Nephron (organoid): ENCODE results near the gene POC1B.

Experiments
- H3K27ac Mint-ChIP-seq, 3 experiments: 2 replicates each; pipeline ENCODE4 v1.8.0; 2020; ENCODE audit warnings: mixed read lengths in 3 of 3, mild to moderate bottlenecking in 2 of 3, moderate library complexity in 1 of 3
- H3K27me3 Mint-ChIP-seq: 2 replicates; pipeline ENCODE4 v1.8.0; 2021; ENCODE audit warnings: low read depth, mild to moderate bottlenecking, moderate library complexity, mixed read lengths
- H3K36me3 Mint-ChIP-seq: 2 replicates; pipeline ENCODE4 v1.8.0; 2020; ENCODE audit warnings: low read depth, mixed read lengths
- H3K4me1 Mint-ChIP-seq: 2 replicates; pipeline ENCODE4 v1.8.0; 2020; ENCODE audit warnings: mixed read lengths
- H3K4me3 Mint-ChIP-seq, 3 experiments: 2 replicates each; pipeline ENCODE4 v1.8.0; 2020; ENCODE audit warnings: mild to moderate bottlenecking in 3 of 3, mixed read lengths in 3 of 3, moderate library complexity in 2 of 3
- H3K9me3 Mint-ChIP-seq: 2 replicates; pipeline ENCODE4 v1.8.0; 2020; ENCODE audit warnings: mixed read lengths
- CTCF ChIP-seq, 3 experiments: fragments of 200-600 bp; sonication (generic); IDR thresholded peaks; one replicate each; pipeline ENCODE4 v1.5.0; 2021; ENCODE audit warnings: antibody characterized with exemption in 3 of 3; ENCODE audit not compliant: unreplicated experiment in 3 of 3

POC1B gene

GRCh38 chr12:89493670-89494302 is 32.1 kb downstream of the POC1B start:
- no peak for TF ChIP-seq CTCF (IDR thresholded peaks at IDR 0.05; ENCODE audit: unreplicated experiment in 3 of 3)
- Mint-ChIP-seq H3K27me3 (no peaks in the 10 kb centered on the region), H3K36me3 (peaks cover 13% of the 10 kb centered on the region), H3K4me1 (no peaks in the 10 kb centered on the region), H3K4me3 (no peak overlapping the region), H3K9me3 (no peaks in the 10 kb centered on the region), H3K27ac (no peak overlapping the region)

- Mint-ChIP-seq H3K4me1 (no peaks in the 10 kb centered on the region), H3K27me3 (no peaks in the 10 kb centered on the region), H3K36me3 (peaks cover 11% of the 10 kb centered on the region), H3K27ac (no peak overlapping the region), H3K4me3 (no peak overlapping the region), H3K9me3 (no peaks in the 10 kb centered on the region)
- TF ChIP-seq CTCF (IDR thresholded peaks at IDR 0.05; ENCODE audit: unreplicated experiment in 3 of 3), result no peak
Measured at GRCh38 chr12:89492883-89493282, 33.0 kb downstream of the POC1B start.

- peaks cover 12% of the 10 kb centered on the region for H3K36me3 Mint-ChIP-seq
- TF ChIP-seq CTCF (IDR thresholded peaks at IDR 0.05; ENCODE audit: unreplicated experiment in 3 of 3), result no peak
- no peaks in the 10 kb centered on the region for H3K27me3 Mint-ChIP-seq
- no peaks in the 10 kb centered on the region for H3K9me3 Mint-ChIP-seq
- no peak overlapping the region for H3K4me3 Mint-ChIP-seq
- no peak overlapping the region for H3K27ac Mint-ChIP-seq
- no peaks in the 10 kb centered on the region for H3K4me1 Mint-ChIP-seq
Measured at GRCh38 chr12:89490922-89491321, 34.9 kb downstream of the POC1B start.

- Mint-ChIP-seq H3K9me3 (no peaks in the 10 kb centered on the region), H3K27ac (no peak overlapping the region), H3K36me3 (peaks cover 11% of the 10 kb centered on the region), H3K27me3 (no peaks in the 10 kb centered on the region), H3K4me3 (no peak overlapping the region), H3K4me1 (peaks cover 1% of the 10 kb centered on the region)
- TF ChIP-seq CTCF (IDR thresholded peaks at IDR 0.05; ENCODE audit: unreplicated experiment in 3 of 3), result no peak
Measured at GRCh38 chr12:89486264-89486663, 39.6 kb downstream of the POC1B start.

- Mint-ChIP-seq H3K27me3 (no peaks in the 10 kb centered on the region), H3K36me3 (peaks cover 7% of the 10 kb centered on the region), H3K27ac (no peak overlapping the region), H3K4me1 (peaks cover 3% of the 10 kb centered on the region), H3K4me3 (no peak overlapping the region), H3K9me3 (no peaks in the 10 kb centered on the region)
- TF ChIP-seq CTCF (IDR thresholded peaks at IDR 0.05; ENCODE audit: unreplicated experiment in 3 of 3), result no peak
Measured at GRCh38 chr12:89484470-89484869, 41.4 kb downstream of the POC1B start.

GRCh38 chr12:89481213-89481914 is 44.5 kb downstream of the POC1B start:
- H3K9me3 Mint-ChIP-seq, result no peaks in the 10 kb centered on the region
- H3K27me3 Mint-ChIP-seq, result no peaks in the 10 kb centered on the region
- no peak for TF ChIP-seq CTCF (IDR thresholded peaks at IDR 0.05; ENCODE audit: unreplicated experiment in 3 of 3)
- peaks cover 3% of the 10 kb centered on the region for H3K4me1 Mint-ChIP-seq
- no peak overlapping the region for H3K27ac Mint-ChIP-seq
- peaks cover 7% of the 10 kb centered on the region for H3K36me3 Mint-ChIP-seq
- no peak overlapping the region for H3K4me3 Mint-ChIP-seq
